Measurements from ENCODE around the gene ZKSCAN4. TPM values are rescaled to one million over a fixed set of nuclear protein-coding genes. Genes with fewer than 3 reads are reported as not detected.

The ZKSCAN4 gene
- total RNA-seq, result 5.5 and 7.3 TPM in 2 replicates

DNA sequence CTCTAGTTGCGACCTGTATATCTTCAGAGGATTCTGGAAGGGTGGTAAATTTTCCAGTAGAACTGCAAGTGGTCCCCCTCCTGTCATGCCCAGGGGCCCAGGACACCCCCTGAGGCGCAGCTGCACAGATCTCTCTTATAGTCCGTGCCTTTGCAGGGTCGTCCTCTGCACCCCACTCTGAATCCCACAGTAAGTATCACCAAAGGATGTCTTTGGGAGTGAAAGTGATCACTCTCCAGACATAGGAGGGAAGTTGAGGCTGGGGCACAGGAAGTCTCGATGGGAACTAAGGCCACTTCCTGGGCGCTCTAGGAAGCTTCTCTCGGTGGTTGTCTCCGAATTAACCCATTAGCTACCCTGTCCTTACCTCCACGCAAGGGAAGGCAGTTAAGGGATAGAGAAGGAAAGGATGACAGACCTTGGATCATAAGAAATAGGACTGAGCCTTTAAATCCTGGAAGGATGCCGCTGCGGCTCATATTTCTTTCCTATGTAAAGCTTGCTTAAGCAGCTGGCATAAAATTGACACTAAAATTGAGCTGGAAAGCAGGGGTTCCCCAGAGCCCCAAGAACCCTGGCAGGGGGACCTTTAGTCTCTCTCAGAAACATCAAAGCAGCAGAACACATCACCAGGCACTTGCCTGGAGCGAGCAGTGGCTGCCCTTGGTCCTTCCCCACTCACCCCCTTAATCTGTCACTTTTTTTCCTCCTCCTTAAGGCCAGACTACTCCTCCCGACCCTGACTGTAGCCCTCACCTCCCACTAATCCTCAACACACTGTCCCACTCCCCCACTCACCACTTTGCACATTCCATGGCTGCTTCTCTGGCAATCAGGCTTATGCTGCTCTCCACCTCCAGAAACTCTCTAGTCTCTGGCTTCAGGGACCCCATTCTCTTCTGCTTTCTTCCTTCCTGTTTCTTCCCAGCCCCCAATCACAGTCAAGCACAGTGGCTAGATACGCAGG is at the start of gene ZKSCAN4:
ZKSCAN4 (minus strand) TSS at position 261 of the 967 bp plus-strand sequence. CDS start 289 bp downstream, outside the sequence.

GRCh38 chr6:28281288-28282064 is 29.4 kb upstream of the ZKSCAN4 start, which contains the start of gene PGBD1:
TSS of gene PGBD1 (plus strand) at chr6:28281572. CDS start at chr6:28283814, 2,242 bp downstream.

GRCh38 chr6:28266962-28267694 is 15.1 kb upstream of the ZKSCAN4 start, which contains the start of gene ZSCAN26:
TSS of gene ZSCAN26 (plus strand) at chr6:28267143. CDS start at chr6:28271920, 4,777 bp downstream.

DNA sequence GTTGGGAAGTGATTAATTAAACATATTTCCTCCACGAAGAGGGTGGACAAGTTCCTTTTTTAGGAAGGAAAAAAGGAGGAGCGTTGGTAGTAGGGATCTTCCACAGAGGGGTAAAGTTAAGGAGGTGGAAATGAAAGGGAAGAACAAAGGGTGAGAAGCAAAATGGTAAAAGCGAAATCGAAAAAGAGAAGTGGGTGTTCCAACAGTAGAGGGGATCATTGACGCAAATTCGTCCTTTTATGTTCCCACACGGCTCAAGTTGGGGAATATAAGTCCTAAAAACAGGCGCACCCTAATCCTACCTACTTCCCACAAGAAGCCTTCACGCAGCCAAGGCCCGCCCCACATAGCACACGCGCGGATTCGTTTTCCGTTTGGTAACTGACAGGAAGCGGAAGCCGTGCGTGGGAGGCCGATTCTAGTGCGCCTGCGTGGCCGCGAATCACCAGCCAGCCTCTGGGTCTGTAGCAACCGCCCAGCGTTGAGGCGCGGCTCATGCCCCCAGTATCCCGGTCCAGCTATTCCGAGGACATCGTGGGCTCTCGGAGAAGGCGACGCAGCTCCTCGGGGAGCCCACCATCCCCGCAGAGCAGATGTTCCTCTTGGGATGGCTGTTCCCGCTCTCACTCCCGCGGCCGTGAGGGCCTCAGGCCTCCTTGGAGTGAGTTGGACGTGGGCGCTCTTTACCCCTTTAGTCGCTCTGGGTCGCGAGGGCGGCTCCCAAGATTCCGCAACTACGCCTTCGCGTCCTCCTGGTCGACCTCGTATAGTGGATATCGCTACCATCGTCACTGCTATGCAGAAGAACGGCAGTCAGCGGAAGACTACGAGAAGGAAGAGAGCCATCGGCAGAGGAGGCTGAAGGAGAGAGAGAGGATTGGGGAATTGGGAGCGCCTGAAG is 7.1 kb upstream of the ZKSCAN4 start, which contains the start of gene NKAPL:
NKAPL (plus strand) TSS at position 421 of the 901 bp plus-strand sequence; CDS start at position 496, 75 bp downstream.

GRCh38 chr6:28225056-28225834 is 26.8 kb downstream of the ZKSCAN4 start, which contains the start of gene ZSCAN9:
TSS of gene ZSCAN9 (plus strand) at chr6:28225275. CDS start at chr6:28227085, 1,810 bp downstream.

Other genes with a start within 250 kb of the ZKSCAN4 start
- 0.47 and 0.52 TPM in 2 replicates for gene ZNF165, start 171.7 kb downstream of the ZKSCAN4 start, total RNA-seq
- gene ZSCAN16, start 127.7 kb downstream of the ZKSCAN4 start, total RNA-seq, result 2.0 and 3.3 TPM in 2 replicates
- 13.1 and 13.6 TPM in 2 replicates for gene ZKSCAN8, start 110.4 kb downstream of the ZKSCAN4 start, total RNA-seq
- 9.3 and 9.5 TPM in 2 replicates for gene ZSCAN9, start 27.0 kb downstream of the ZKSCAN4 start, total RNA-seq
- 0.26 and 2.0 TPM in 2 replicates for gene NKAPL, start 7.0 kb upstream of the ZKSCAN4 start, total RNA-seq
- 16.7 and 19.1 TPM in 2 replicates for gene ZSCAN26, start 14.9 kb upstream of the ZKSCAN4 start, total RNA-seq
- 3.8 and 4.5 TPM in 2 replicates for gene PGBD1, start 29.3 kb upstream of the ZKSCAN4 start, total RNA-seq
- gene ZSCAN31, start 83.9 kb upstream of the ZKSCAN4 start, total RNA-seq, result 38.8 and 53.0 TPM in 2 replicates
- 4.7 and 6.4 TPM in 2 replicates for gene ZKSCAN3, start 97.7 kb upstream of the ZKSCAN4 start, total RNA-seq
- gene ZSCAN12, start 147.5 kb upstream of the ZKSCAN4 start, total RNA-seq, result 4.9 and 5.2 TPM in 2 replicates
- 5.7 and 6.1 TPM in 2 replicates for gene ZSCAN23, start 191.2 kb upstream of the ZKSCAN4 start, total RNA-seq

All from bronchial smooth muscle cell (primary cell).